Stimulated activated CD8-positive, alpha-beta memory T cell treated with anti-CD3 and anti-CD28 coated beads, Interleukin-2, amount 100 ng/mL, for 48 hours (primary cell): Measurements from ENCODE around the gene SYCE3.
A peak's percentile ranks its signal among the peaks of the same experiment; 100 is the strongest.
"Not testable (repeated sequence)": the region's sequence is repeated elsewhere in the genome, so short reads cannot be mapped to it uniquely, and the experiment has no call there.

ENCODE experiments used
- DNase-seq, 2 donors: peaks; one replicate each; pipeline ENCODE4 v3.0.0-alpha.2; 2020; ENCODE audit warnings: low read depth in 2 of 2

Gene SYCE3

DNA sequence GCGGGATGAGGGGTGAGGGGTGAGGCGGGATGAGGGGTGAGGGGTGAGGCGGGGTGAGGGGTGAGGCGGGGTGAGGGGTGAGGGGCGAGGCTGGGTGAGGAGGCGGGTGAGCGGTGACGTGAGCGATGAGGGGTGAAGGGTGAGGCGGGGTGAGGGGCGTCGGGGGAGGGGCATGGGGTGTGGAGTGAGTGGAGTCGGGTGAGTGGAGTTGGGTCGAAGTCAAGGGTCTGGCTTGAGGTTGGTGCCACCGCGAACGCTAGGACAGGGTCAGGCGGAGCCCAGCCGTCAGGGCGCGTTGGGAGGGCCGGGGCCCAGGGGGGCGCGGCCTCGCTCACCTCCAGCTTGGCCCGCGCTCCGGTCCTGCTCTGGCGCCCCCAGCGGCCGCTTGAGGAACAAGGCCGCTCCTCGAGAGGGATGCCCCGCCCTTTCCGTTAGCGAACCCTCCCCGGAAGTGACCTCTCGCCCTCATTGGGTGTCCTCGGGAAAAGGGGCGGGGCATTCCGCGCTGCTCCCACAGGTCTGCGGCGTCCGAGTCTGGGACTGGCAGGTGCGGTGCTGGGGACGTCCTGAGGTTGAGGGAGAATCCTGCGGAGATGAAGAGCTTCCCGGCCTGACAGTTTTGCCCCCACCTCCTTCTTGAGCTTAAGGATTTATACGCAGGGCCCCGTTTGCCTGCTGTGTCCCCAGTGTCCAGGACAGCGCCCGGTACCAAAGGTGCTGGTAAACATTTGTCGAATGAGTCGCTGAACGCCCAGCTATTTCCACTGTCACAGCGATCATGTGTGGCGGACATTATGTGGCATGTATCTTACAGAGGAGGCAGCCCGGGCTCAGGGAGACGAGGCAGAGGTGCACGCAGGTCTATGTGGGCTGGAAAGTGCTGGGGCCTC, at the start of gene SYCE3:
SYCE3 (minus strand) TSS at position 397 of the 890 bp plus-strand sequence. CDS start 6,514 bp downstream, outside the sequence.
- DNase-seq: peak; percentile 96 to 97

GRCh38 chr22:50612168-50612527, 49.4 kb upstream of the SYCE3 start:
- no peak for DNase-seq

GRCh38 chr22:50611341-50612060, 48.8 kb upstream of the SYCE3 start:
- DNase-seq: no peak

GRCh38 chr22:50610581-50610980, 47.9 kb upstream of the SYCE3 start:
- no peak for DNase-seq

DNA sequence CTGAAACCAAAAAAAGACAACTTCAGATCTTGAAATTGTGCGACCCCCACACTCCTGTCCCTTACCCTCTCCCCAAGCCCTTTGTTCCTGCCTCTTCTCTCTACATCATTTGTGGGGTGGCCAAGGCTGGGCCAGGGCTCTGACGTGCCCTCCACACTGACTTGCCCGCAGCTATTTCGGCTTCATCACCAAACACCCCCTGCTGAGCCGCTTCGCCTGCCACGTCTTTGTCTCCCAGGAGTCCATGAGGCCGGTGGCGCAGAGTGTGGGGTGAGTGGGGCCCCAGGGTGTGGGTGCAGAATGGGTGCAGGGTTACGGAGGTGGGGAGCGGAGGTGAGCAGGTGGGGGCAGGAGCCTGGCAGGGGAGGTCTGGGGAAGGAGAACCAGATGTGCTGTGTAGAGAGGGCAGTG, 47.3 kb upstream of the SYCE3 start:
- DNase-seq: no peak

GRCh38 chr22:50609599-50609998, 46.9 kb upstream of the SYCE3 start:
- no peak for DNase-seq

DNA sequence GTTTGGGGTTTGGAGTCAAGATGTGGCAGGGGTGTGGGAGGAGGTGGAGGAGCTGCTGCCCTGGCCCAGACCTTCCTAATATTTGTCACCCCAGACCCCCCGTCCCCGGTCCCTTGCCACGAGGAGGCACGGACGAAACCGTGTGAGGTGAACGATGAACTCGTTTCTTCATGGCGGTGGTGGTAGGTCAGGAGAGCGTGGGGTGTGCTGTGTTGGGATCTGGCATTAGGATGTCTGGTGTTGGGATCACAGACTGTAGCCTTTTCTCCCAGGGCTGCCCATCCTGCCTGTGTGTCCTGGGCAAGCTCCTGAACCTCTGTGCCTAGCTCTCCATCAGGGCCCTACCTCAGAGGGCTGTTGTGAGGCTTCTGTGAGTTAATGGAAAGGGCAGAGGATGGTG, 46.3 kb upstream of the SYCE3 start:
- DNase-seq: no peak

- not testable (repeated sequence) for DNase-seq
Measured at GRCh38 chr22:50608058-50608840, 45.5 kb upstream of the SYCE3 start.

- no peak for DNase-seq
Measured at GRCh38 chr22:50607659-50608020, 44.9 kb upstream of the SYCE3 start.

DNA sequence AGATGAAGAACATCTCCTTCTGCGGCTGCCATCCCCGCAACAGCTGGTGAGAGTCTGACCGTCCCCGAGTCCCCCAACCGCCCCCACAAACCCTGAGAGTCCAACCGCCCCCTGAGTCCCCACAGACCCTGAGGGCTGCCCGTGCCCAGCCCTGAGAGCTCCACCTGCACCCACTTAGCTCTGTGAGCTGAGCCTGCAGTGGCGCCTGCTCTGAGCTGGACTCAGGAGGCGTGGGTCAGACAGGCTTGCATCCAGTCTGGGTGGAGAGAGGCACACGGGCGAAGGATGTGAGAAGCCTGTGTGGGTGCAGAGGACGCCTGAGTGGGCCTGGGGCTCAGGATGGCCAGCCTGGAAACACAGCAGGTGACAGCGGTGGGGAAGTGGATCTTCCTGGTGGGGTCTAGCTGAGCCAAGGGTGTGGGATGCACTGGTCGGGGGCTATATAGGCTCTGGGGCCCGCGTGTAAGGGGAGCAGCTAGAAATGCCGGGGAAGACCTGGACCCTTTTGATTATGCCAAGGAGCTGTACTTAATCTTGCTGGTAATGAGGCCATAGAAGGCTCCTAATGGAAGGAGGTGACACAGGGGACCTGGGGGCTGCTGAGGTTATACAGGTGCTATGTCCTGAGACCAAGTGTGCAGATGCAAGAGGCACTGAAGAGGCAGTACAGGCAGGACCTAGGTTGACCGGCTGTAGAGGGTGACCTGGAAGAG, 44.4 kb upstream of the SYCE3 start:
- DNase-seq: no peak

DNA sequence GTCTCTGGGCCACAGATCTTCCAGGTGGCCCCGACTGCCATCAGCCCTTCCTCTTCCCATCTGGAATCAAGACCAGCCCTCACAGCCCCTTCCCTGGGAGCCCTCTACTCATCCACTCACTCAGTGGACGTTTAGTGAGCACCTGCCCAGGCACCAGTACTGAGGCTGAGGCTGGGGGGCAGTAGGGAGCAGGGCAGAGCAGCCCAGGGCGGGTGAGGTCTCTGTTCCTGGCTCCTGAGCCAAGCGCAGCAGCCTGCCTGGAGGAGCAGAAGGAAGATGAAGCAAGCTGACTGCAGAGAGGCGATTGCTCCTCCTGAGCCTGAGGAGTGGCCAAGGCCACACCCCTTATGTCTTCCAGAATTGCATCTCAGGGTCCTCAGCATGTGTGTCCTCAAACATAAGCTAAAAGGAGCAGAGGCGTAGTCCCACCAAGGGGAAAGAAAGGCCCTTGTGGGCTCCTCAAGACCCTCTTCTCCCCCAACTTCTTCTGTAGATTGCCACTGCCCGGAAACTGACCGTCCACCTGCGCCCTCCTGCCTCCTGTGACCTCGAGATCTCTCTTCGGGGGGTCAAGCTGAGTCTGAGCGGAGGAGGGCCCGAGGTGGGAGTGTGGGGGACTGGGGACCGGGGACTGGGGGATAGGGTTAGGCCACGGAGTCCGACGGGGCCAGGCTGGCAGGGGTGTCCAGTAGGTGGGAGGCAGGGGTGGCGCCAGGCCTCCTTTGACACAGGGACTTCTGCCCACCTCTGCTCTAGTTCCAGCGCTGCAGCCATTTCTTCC, 43.6 kb upstream of the SYCE3 start:
- DNase-seq: no peak

GRCh38 chr22:50605613-50606074, 42.9 kb upstream of the SYCE3 start:
- DNase-seq: no peak

DNA sequence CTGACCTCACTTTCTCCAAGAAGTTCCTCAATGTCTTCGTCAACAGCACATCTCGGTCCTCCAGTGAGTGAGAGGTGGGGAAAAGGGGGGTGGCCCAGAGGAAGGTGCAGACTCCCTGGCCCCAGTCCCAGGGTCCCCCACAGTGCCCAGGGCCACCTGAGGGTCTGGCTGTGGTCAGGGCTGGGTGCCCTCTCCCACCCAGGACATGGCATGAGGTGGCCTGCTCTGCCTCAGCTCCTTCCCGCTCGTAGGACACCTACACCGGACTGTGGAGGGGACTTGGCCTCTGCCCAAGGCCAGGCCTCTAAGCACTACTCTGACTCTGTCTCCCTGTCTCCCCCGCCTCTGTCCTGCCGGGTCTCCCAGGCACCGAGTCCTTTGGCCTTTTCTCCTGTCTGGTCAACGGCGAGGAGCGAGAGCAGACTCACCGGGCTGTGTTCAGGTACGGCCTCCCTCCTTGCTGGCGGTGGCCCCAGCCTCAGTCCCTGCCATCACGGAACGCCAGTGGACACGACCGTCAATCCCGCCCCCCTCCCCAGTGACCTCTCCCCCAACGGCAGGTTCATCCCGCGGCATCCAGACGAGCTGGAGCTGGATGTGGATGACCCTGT, 42.4 kb upstream of the SYCE3 start:
- DNase-seq: no peak

DNA sequence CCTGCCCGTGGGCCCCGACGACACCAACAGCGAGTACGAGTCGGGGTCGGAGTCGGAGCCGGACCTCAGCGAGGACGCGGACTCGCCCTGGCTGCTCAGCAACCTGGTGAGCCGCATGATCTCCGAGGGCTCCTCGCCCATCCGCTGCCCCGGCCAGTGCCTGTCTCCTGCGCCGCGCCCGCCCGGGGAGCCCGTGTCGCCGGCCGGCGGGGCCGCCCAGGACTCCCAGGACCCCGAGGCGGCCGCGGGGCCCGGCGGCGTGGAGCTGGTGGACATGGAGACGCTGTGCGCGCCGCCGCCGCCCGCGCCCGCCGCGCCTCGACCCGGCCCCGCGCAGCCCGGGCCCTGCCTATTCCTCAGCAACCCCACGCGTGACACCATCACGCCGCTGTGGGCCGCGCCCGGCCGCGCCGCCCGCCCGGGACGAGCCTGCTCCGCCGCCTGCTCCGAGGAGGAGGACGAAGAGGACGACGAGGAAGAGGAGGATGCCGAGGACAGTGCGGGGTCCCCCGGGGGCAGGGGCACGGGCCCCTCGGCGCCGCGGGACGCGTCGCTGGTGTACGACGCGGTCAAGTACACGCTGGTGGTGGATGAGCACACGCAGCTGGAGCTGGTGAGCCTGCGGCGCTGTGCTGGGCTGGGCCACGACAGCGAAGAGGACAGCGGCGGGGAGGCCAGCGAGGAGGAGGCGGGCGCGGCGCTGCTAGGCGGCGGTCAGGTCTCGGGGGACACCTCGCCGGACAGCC, 41.7 kb upstream of the SYCE3 start:
- no peak for DNase-seq

GRCh38 chr22:50603511-50604255, 41.0 kb upstream of the SYCE3 start:
- DNase-seq: no peak

DNA sequence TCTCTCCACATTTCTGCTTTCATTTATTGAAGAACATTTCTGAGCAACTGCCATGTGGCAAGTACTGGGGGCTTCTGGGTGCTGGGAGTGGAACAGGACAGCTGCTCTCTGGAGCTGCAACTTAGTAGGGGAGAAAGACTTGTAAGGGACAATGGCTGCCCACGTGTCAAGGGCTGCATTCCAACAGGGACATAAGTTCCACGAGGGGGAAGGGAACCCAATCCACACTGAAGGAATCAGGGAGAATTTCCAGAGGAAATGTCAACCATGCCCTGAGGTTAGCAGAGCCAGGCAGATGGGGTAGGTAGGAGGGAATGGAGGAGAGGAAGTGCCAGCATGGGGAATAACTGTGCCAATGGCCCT, 39.6 kb upstream of the SYCE3 start:
- DNase-seq: no peak

DNA sequence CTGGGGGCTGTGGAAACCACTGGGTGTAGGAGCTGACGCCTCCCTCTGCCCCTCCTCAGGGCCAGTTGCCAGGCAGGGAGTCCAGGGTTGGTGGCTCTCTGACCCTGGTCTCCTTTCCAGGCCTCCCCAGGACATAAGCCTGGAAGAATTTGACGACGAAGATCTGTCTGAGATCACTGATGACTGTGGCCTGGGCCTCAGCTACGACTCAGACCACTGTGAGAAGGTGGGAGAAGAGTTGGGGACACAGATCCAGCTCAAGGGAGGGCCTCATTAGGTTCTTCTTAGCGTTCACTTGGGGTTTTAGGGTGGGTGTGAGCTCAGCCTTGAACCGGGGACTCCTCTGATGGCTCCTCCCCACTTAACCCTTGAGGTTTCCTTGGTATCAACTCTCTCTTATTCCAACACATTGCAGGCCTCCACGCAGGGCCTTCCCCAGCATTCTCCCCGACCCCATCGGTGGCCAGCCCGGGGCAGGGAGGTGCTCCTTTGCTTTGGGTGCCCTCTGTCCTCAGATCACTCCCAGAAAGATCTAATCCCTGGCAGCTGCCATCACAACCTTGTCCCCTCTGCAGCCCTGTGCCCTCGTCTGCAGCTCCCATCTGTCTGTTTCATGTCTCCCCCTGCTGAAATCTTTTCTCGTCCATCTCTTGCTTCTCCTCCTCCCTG, 39.1 kb upstream of the SYCE3 start:
- no peak for DNase-seq

DNA sequence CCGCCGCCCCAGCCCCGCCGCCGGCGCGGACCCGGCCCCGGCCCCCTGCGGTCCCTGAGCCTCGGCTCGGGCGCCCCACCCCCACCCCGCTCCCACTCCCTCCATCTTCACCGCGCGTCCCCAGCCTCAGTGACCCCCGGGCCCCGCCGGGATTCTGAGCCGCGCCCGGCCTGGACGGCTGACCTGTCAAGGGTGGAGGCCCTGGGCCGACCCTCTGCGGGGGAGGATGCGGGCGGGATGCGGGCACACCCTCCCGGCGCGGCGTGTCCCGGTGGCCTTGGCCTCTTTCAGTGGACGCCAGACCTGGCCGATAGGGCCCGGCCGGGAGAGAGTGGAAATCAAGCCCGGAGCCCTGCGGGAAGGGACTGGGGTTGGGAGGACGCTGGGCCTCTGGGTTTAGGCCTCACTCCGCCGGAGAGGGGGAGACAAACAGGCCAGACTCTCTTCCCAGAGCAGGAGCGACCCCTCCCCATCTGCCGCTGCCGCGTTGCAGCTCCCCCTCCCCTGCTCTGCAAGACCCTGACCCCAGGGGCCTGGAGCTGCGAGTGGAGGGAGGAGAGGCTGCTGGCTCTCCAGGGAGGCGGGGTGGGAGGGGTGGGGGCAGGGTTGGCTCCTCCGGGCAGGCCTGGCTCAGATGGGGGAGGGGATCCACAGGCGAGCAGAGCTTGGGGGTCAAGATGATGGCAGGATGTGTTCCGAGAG, 38.4 kb upstream of the SYCE3 start:
- no peak for DNase-seq
